DND-41 (cell line): ENCODE results near the gene GGT1.

ENCODE experiments used
- EZH2 ChIP-seq: IDR thresholded peaks from 3 replicates; pipeline ENCODE4 v1.6.1; 2012; ENCODE audit warnings: borderline replicate concordance, low read depth, mild to moderate bottlenecking, moderate library complexity, low read length, inconsistent platforms; ENCODE audit not compliant: severe bottlenecking
- TF ChIP-seq, protein P1 (sequence below): IDR thresholded peaks from 2 replicates; pipeline ENCODE4 v1.5.1; 2012; ENCODE audit warnings: borderline replicate concordance, low read length, moderate library complexity, mild to moderate bottlenecking; ENCODE audit not compliant: poor library complexity, severe bottlenecking; ENCODE audit errors: extremely low read depth

DNA sequence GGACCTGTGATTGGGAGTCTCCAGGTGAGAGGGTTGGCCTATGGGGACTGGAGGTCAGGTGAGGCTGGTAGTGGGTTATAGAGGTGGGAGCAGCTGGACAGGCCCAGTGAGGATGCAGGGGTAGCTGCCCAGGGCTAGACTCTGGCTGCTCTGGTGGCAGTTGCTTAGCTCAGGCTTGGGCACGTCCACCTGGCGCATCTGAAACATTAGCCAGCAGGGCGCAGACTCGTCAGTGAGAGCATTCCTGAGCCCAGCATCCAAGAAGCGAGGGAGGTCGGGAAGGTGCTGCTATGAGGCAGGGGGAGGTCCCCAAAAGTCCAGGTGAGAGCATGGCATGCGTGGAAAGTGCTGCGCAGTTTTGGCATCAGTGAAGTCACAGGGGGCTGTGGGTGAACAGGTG is 3.5 kb upstream of the GGT1 start:
- TF ChIP-seq, protein P1, sequence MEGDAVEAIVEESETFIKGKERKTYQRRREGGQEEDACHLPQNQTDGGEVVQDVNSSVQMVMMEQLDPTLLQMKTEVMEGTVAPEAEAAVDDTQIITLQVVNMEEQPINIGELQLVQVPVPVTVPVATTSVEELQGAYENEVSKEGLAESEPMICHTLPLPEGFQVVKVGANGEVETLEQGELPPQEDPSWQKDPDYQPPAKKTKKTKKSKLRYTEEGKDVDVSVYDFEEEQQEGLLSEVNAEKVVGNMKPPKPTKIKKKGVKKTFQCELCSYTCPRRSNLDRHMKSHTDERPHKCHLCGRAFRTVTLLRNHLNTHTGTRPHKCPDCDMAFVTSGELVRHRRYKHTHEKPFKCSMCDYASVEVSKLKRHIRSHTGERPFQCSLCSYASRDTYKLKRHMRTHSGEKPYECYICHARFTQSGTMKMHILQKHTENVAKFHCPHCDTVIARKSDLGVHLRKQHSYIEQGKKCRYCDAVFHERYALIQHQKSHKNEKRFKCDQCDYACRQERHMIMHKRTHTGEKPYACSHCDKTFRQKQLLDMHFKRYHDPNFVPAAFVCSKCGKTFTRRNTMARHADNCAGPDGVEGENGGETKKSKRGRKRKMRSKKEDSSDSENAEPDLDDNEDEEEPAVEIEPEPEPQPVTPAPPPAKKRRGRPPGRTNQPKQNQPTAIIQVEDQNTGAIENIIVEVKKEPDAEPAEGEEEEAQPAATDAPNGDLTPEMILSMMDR, result no peak
- TF ChIP-seq EZH2, result no peak
